Measurements from ENCODE around the gene ME3.

DNA sequence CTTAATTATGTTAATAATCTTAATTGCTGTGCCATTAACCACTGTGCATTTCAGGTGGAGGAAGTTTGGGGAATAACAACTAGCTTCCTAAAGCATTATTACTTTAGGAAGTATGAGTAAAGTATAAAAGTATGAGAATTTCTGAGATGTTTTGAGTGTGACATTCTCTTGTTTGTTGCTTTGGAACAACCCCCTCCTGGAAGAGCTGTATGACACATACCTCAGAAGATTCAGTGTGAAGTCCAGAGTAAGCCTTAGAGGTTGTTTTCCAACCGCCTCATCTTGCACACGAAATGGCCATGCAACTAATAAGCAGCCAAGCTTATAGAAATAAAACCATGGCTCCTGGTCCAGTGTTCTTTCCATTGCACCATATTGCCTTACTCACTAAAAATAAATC, 276.0 kb downstream of the ME3 start:
- TF ChIP-seq, protein P1, sequence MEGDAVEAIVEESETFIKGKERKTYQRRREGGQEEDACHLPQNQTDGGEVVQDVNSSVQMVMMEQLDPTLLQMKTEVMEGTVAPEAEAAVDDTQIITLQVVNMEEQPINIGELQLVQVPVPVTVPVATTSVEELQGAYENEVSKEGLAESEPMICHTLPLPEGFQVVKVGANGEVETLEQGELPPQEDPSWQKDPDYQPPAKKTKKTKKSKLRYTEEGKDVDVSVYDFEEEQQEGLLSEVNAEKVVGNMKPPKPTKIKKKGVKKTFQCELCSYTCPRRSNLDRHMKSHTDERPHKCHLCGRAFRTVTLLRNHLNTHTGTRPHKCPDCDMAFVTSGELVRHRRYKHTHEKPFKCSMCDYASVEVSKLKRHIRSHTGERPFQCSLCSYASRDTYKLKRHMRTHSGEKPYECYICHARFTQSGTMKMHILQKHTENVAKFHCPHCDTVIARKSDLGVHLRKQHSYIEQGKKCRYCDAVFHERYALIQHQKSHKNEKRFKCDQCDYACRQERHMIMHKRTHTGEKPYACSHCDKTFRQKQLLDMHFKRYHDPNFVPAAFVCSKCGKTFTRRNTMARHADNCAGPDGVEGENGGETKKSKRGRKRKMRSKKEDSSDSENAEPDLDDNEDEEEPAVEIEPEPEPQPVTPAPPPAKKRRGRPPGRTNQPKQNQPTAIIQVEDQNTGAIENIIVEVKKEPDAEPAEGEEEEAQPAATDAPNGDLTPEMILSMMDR (IDR thresholded peaks at IDR 0.05) = no peak
- no peak for TF ChIP-seq POLR2A (IDR thresholded peaks at IDR 0.05)

Measured in lower leg skin (tissue), 3 donors.